Testis (tissue), 3 donors: ENCODE data around the gene N4BP2L2. TPM values are rescaled to one million over a fixed set of nuclear protein-coding genes. Genes with fewer than 3 reads are reported as not detected.

Experiments used
- DNase-seq: peaks from one replicate; pipeline ENCODE4 v3.0.0-alpha.2; 2019
- H3K27ac ChIP-seq, 2 donors: fragments of 200-600 bp; sonication (generic); one replicate each; pipeline ENCODE4 v1.5.1; 2019
- H3K27me3 ChIP-seq: fragments of 200-600 bp; sonication (generic); one replicate; pipeline ENCODE4 v1.5.1; 2019
- H3K36me3 ChIP-seq: fragments of 200-600 bp; sonication (generic); one replicate; pipeline ENCODE4 v1.5.1; 2017; ENCODE audit warnings: low read depth; ENCODE audit errors: missing control alignments
- H3K4me1 ChIP-seq: fragments of 200-600 bp; sonication (generic); one replicate; pipeline ENCODE4 v1.5.1; 2019
- H3K4me3 ChIP-seq, 2 donors: fragments of 200-600 bp; sonication (generic); one replicate each; pipeline ENCODE4 v1.5.1; 2017 to 2019
- H3K9me3 ChIP-seq: fragments of 200-600 bp; sonication (generic); one replicate; pipeline ENCODE4 v1.5.1; 2017
- CTCF ChIP-seq, 3 experiments: fragments of 450-650 bp in 2 of 3; fragments of 200-600 bp in 1 of 3; sonication (generic) in 1 of 3; IDR thresholded peaks; one replicate each; pipeline ENCODE4 v1.5.1; 2016 to 2019; ENCODE audit warnings: antibody characterized with exemption in 3 of 3, mild to moderate bottlenecking in 2 of 3, moderate library complexity in 1 of 3
- POLR2A ChIP-seq: fragments of 450-650 bp; IDR thresholded peaks from one replicate; pipeline ENCODE4 v1.6.1; 2017; ENCODE audit warnings: antibody characterized with exemption, mild to moderate bottlenecking, moderate library complexity
- WGBS, 2 donors: methylation state at CpG; one replicate each; pipeline ENCODE4 v1.1.5; 2018; 5-methylcytosine and 5-hydroxymethylcytosine counted together
- intact Hi-C: fragments of 100-400 bp; cut with DNase I; formaldehyde crosslinking; loops from one replicate; pipeline ENCODE4 v1.15.1; 2023; ENCODE audit warnings: low total_unique reads
- polyA plus RNA-seq: library from polyadenylated mRNA; stranded (reverse); fragments of 350-450 nt; fragmentation: Illumina TruSeq; extraction: RNeasy Lipid Tissue Mini Kit (QIAGEN cat#74804); gene quantifications from one replicate; pipeline ENCODE4 v1.2.3, GENCODE V29; 2014; ENCODE audit warnings: low read depth, low replicate concordance; ENCODE audit not compliant: insufficient read depth
- total RNA-seq, 2 donors: library from RNA; depleted of rRNA; stranded (reverse); fragments of >200 nt; gene quantifications; one replicate each; pipeline ENCODE4 v1.2.3, GENCODE V29; 2016

Gene N4BP2L2
- total and polyA plus RNA-seq, 3 donors from 2014 or later, result 56.4 to 197 (median 187) TPM

GRCh38 chr13:32495841-32496240 lies 42.8 kb downstream of the N4BP2L2 start:
- Histone ChIP-seq H3K9me3 (no peaks in the 10 kb centered on the region), H3K27me3 (no peaks in the 10 kb centered on the region), H3K4me3 (no peak overlapping the region), H3K4me1 (peaks cover 9% of the 10 kb centered on the region), H3K27ac (no peak overlapping the region), H3K36me3 (no peaks in the 10 kb centered on the region)
- intact Hi-C loops, result no loop called here
- TF ChIP-seq POLR2A (no peak), CTCF (IDR thresholded peaks at IDR 0.05) (no peak)
- 94 to 95% methylated on average over 4 of the region's 4 CpGs for WGBS, 2 donors
- no peak for DNase-seq

GRCh38 chr13:32495429-32495828 lies 43.2 kb downstream of the N4BP2L2 start:
- no peaks in the 10 kb centered on the region for H3K36me3 ChIP-seq
- intact Hi-C loops, result no loop called here
- H3K27ac ChIP-seq, result no peak overlapping the region
- DNase-seq, result no peak
- no peak overlapping the region for H3K4me3 ChIP-seq
- H3K4me1 ChIP-seq, result peaks cover 9% of the 10 kb centered on the region
- no peaks in the 10 kb centered on the region for H3K27me3 ChIP-seq
- no peaks in the 10 kb centered on the region for H3K9me3 ChIP-seq
- WGBS, 2 donors, result 79 to 88% methylated on average over 5 of the region's 5 CpGs
- no peak for TF ChIP-seq POLR2A
- no peak for TF ChIP-seq CTCF (IDR thresholded peaks at IDR 0.05)

- Histone ChIP-seq H3K36me3 (no peaks in the 10 kb centered on the region), H3K27ac (no peak overlapping the region), H3K9me3 (no peaks in the 10 kb centered on the region), H3K4me1 (no peaks in the 10 kb centered on the region), H3K27me3 (no peaks in the 10 kb centered on the region), H3K4me3 (no peak overlapping the region)
- DNase-seq, result no peak
- intact Hi-C loops, result no loop called here
- 79 to 91% methylated on average over 1 of the region's 1 CpG for WGBS, 2 donors
- no peak for TF ChIP-seq CTCF (IDR thresholded peaks at IDR 0.05)
- TF ChIP-seq POLR2A, result no peak
These were observed 47.6 kb downstream of the N4BP2L2 start for GRCh38 chr13:32491028-32491427.

- Histone ChIP-seq H3K27ac (no peak overlapping the region), H3K9me3 (no peaks in the 10 kb centered on the region), H3K4me3 (no peak overlapping the region), H3K27me3 (no peaks in the 10 kb centered on the region), H3K36me3 (no peaks in the 10 kb centered on the region), H3K4me1 (peaks cover 8% of the 10 kb centered on the region)
- TF ChIP-seq CTCF (IDR thresholded peaks at IDR 0.05), result no peak
- TF ChIP-seq POLR2A, result no peak
- intact Hi-C loops, result no loop called here
- 87 to 93% methylated on average over 5 of the region's 5 CpGs for WGBS, 2 donors
- no peak for DNase-seq
These were observed 61.7 kb downstream of the N4BP2L2 start for GRCh38 chr13:32476892-32477291.

- intact Hi-C loops, result no loop called here
- no peak for DNase-seq
- WGBS, 2 donors, result 89 to 93% methylated on average over 2 of the region's 2 CpGs
- Histone ChIP-seq H3K9me3 (no peaks in the 10 kb centered on the region), H3K27ac (no peak overlapping the region), H3K27me3 (no peaks in the 10 kb centered on the region), H3K4me3 (no peak overlapping the region), H3K36me3 (no peaks in the 10 kb centered on the region), H3K4me1 (peaks cover 15% of the 10 kb centered on the region)
- TF ChIP-seq CTCF (IDR thresholded peaks at IDR 0.05), result no peak
- no peak for TF ChIP-seq POLR2A
These were observed 62.4 kb downstream of the N4BP2L2 start for GRCh38 chr13:32476021-32476731.
